GM19238 (cell line): ENCODE results near the gene PUS1.

Experiments
- DNase-seq: peaks from one replicate; pipeline ENCODE4 v3.0.0; 2011; ENCODE audit warnings: low spot score; ENCODE audit not compliant: insufficient read length

Gene PUS1

GRCh38 chr12:131902332-131903241, 26.5 kb upstream of the PUS1 start:
- DNase-seq, result no peak

- no peak for DNase-seq
Measured at GRCh38 chr12:131903270-131904255, 25.5 kb upstream of the PUS1 start.

GRCh38 chr12:131904346-131904745, 24.7 kb upstream of the PUS1 start:
- DNase-seq, result no peak

- DNase-seq, result no peak
Measured at GRCh38 chr12:131905081-131905629, 23.9 kb upstream of the PUS1 start.

GRCh38 chr12:131905630-131906091, 23.4 kb upstream of the PUS1 start:
- no peak for DNase-seq

GRCh38 chr12:131907379-131908091, 21.5 kb upstream of the PUS1 start:
- no peak for DNase-seq

- DNase-seq, result no peak
Measured at GRCh38 chr12:131908092-131909080, 20.7 kb upstream of the PUS1 start.

GRCh38 chr12:131909081-131909751, 19.9 kb upstream of the PUS1 start:
- no peak for DNase-seq

- DNase-seq, result no peak
Measured at GRCh38 chr12:131909752-131910219, 19.3 kb upstream of the PUS1 start.

- no peak for DNase-seq
Measured at GRCh38 chr12:131910302-131911027, 18.6 kb upstream of the PUS1 start.

- DNase-seq, result no peak
Measured at GRCh38 chr12:131911028-131911650, 17.9 kb upstream of the PUS1 start.

GRCh38 chr12:131911851-131912477, 17.1 kb upstream of the PUS1 start:
- DNase-seq, result no peak

GRCh38 chr12:131912518-131913274, 16.4 kb upstream of the PUS1 start:
- no peak for DNase-seq

GRCh38 chr12:131913666-131914065, 15.4 kb upstream of the PUS1 start:
- DNase-seq, result no peak

- DNase-seq, result no peak
Measured at GRCh38 chr12:131914179-131914702, 14.8 kb upstream of the PUS1 start.

GRCh38 chr12:131915000-131915689, 13.9 kb upstream of the PUS1 start:
- DNase-seq, result no peak
